Measurements from ENCODE around the gene ALPI.

ALPI gene

DNA sequence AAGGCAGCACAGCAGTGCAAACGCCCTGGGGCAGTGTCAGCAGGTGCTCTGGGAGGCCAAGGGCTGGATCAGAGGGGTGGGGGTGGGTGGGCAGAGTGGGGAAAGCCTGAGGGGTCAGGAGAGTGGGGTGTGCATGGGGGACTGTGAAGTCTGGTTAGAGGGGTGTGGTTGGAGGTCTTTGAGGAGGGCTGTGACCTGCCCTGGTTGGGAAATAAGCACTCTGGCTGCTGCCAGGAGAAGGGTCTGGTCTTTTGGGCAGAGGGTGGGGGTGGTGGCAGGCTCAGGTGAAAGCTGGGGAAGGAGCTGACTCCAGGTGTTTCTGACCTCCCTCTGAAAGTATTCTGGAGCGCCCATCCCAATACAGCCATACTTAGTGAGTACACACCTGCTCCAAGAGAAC, 4.2 kb downstream of the ALPI start:
- DNase-seq (ENCODE audit: low read depth, low spot score) = no peak

DNA sequence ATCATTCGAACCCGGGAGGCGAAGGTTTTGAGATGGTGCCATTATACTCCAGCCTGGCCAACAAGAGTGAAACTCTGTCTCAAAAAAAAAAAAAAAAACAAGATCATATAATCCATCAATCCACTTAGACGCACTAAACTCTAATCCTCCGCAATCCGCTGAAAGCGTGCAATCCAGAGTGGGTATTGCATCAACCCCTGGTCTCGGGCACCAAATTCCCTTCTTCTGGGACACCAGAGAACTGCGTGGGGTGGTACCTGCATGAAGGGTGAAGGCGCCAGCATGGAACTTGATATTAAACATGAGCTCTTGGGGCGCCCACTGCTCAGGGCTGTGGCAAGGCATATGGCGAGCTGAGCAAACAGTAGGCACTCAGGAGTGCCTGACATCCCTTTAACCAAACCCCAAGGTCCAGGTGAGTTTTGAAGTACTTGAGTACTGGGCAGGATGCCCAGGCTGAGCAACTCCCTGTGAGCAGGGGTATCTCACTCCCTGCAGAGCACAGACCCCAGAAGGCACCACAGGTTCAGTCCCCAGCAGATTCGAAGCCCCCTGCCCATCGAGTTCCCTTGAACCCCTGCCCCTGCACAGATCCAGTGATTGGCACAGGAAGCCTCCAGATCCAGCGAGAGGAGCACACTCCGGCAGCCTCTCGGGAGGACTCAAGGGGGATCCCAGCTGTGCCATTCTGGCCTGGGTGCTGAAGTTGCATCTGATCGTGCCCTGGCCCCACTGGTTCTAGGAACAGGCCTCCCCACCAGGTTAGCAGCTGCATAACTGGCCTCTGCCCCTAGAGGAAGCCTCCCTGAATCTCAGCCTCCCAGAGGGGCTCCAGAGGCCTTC, 8.0 kb downstream of the ALPI start:
- no peak for DNase-seq (ENCODE audit: low read depth, low spot score)

DNA sequence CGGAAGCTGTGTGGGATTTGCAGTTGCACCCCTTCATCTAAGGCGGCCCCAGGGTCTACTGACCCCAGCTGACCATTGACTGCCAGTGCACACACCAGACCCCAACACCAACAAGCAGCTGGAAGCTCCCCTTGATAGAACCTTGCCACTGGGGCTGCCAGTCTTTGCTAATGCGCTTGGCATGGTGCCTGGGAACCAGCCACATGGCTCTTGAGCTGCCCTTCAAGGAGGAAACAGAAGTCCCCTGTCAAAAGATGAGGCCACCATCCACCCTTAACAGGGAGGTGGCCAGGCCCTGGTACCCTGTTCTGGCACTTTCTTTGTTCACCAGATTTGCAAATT, 8.6 kb downstream of the ALPI start:
- no peak for DNase-seq (ENCODE audit: low read depth, low spot score)

DNA sequence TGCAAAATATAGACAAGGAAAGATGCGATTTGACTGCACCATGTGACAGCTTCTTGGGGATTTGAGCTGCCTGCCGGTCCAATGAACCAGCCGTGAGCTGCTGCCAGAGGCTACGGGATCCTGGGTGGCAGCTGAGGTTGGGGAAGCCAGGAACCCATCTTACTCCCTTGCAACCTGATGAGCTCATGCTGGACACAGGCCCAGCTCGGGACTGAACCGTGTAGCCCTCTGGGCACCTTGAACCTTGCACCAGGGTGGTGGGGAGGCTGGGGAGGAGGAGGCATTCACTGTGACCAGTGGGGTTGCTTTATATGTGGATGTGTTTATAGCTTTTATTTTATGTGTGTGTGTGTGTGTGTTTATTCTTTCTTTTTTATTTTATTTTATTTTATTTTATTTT, 9.1 kb downstream of the ALPI start:
- no peak for DNase-seq (ENCODE audit: low read depth, low spot score)

DNA sequence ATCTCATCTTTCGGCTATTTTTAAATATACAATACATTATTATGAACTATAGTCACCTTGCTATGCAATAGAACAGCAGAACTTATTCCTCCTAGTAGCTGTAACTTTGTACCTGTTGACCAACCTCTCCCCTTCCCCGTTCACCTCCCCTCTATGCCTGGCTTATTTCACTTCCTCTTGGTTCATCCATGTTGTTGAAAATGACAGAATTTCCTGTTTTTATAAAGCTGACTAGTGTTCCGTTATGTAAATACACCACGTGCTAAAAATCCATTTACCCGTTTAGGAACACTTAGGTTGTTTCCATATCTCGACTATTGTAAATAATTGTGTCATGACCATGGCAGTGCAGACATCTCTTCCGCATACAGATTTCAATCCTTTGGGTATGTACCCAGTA, 10.3 kb downstream of the ALPI start:
- no peak for DNase-seq (ENCODE audit: low read depth, low spot score)

DNA sequence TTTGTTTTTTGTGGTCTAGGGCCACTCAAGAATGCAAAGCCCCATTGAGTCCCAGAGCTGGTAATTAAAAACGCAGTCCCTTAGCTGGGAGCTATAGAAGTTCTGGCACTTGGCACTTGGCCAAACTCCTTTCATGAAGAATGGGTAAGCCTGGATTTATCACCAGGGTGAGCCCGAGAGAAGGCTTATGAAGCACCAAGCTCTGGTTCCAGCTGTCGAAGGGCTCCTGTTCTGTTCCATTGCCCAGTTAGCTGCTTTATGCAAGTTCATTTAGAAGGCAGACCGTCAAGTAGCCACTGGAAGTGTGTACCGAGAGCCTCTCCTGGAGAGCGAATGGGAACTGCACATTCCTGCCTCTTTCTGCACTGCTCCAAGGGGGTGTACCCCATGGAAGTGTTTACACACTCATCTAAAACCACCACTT, 17.5 kb downstream of the ALPI start:
- DNase-seq (ENCODE audit: low read depth, low spot score) = no peak

DNA sequence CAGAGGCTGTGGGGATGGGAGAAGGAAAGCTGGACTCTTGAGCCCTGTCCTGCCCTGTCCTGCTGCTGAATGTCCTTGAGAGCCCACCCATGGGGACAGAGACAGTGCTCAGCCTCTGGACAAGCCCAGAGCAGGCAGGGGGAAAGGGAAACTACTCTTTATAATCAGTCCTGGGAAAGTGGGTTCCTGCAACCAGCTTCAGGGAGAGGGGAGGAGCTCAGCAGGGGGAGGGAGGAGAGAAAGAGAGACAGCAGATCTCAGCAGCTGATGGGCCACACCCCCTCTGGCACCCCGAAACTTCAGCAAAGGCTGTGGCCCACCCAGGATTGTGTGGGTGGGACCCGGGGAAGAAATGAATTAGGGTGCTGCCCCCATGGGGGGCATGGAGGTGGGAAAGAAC, 20.1 kb downstream of the ALPI start:
- no peak for DNase-seq (ENCODE audit: low read depth, low spot score)

DNA sequence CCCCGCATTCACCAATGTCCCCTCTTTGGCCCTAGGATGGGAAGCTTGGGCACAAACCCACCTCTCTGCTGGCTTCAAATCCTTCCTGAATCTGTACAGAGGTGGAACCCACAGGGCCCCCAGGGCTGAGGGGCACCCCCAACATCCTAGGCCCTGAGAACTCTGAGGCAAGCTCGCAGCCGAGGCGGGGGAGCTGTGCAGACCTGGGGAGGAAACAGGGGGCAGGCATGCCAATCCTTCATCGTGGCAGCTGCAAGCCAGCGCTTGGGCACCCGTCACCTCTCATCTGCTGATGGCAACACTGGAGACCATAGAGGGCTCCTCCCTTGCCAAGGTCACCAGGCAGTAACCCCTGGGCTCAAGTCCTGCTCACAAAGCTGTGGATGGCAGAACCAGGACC, 20.8 kb downstream of the ALPI start:
- DNase-seq (ENCODE audit: low read depth, low spot score) = no peak

DNA sequence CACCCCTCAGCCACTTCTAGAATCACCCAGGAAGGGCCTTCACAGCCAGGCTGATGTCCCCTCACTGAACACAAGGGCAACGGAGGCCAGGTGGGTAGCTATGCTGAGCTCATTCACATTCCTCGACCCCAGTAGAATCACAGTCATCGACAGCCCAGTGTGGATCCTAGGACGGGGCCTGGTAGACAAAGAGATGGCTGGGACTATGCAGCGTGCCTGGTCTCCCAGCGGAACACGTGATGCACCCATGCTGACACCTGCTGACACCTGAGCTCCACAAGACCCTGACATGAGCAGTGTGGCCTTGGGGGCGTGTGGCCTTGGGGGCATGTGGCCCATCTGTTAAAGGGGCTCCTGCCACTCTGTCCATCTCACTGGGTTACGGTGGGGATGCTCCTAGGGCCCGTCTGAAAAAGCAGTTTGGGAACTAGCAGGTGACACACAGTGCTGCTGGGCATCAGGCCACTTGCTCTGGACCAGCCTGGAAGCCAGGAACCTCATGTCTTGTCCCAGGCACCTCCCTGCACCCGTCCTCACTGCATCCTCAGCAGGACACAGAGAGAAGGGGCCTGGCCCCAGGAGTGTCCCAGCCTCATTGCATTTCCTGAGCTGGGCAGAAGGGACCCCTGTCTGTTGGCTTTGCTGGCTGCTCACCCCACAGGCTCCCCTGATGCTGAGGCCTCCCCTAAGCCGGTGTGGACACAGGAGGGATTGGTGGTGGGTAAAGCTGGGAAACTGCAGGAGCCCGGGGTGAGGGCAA, 22.0 kb downstream of the ALPI start:
- DNase-seq (ENCODE audit: low read depth, low spot score) = no peak

DNA sequence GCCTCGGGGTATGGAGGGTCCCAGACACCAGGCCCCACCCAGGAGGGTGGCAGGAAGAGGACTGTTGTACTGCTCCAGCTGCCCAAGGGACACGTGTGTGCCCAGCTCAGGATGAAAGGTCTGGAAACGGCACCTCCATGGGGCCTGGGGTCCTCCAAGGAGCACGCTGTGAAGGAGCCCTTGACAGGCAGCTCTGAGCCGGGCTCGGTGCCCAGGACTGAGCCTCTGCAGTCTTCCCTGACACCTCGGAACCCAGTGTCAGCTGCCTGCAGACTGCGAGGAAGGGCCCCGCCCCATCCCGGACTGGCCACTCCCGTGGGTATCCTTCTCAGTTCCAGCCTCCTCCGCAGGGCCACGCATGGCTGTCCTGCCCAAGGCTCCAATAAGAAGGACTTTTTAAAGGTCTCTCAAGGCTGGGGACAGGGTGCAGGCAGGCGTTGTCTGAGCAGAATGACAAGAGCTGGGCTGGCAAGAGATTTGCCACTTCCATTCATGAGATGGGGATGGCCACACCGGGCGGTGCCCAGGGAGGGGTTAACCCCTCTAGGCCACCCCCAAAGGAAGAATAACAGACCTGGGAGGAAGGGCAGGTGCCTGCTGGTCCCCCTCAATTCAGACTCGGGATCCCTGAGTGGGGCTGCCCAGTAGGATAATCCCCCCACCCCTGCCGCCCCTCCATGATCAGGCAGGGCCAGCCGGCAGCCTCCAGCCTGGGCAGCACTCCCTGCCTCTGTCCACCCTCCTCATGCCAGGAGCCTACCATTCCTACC, 22.8 kb downstream of the ALPI start:
- no peak for DNase-seq (ENCODE audit: low read depth, low spot score)

DNA sequence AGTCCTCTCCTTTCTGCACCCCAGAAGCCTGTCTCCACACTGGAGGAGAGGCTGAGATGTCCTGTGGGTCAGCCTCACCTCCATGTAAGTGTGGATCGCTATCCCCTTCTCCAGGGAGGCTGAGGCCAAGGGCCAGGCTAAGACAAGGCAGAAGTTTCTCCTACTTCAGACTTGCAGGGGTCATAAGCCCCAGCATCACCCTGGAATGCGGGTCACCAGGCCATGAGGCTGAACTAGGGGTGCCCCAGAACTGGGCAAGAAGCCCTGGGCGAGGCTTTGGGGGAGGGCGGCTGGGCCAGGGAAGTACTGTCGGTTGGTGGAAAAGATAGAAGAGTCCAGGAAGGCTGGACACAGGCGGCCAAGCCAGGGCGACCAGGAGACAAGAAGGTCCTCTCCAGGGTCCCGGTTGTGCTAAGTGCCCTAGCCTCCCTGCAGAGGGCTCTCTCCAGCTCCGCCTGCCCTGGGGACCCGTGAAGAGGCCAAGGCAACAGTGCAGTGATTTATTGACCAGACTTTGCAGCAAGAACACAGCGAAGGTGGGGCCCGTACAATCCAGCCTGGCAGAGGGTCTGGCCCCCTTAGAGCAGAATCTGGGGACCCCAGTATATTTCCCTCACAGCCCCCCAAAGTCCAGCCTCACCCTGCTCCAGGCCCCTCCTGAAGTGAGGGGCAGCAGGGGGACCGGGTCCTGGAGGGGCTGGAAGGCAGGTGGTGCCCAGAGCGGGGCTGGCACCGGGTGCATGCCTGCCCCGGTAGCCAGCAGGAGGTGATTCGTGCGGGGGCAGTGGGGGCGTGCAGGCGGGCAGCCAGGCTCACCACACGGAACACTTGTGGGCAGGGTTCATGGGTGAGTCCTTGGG, 23.6 kb downstream of the ALPI start:
- no peak for DNase-seq (ENCODE audit: low read depth, low spot score)

DNA sequence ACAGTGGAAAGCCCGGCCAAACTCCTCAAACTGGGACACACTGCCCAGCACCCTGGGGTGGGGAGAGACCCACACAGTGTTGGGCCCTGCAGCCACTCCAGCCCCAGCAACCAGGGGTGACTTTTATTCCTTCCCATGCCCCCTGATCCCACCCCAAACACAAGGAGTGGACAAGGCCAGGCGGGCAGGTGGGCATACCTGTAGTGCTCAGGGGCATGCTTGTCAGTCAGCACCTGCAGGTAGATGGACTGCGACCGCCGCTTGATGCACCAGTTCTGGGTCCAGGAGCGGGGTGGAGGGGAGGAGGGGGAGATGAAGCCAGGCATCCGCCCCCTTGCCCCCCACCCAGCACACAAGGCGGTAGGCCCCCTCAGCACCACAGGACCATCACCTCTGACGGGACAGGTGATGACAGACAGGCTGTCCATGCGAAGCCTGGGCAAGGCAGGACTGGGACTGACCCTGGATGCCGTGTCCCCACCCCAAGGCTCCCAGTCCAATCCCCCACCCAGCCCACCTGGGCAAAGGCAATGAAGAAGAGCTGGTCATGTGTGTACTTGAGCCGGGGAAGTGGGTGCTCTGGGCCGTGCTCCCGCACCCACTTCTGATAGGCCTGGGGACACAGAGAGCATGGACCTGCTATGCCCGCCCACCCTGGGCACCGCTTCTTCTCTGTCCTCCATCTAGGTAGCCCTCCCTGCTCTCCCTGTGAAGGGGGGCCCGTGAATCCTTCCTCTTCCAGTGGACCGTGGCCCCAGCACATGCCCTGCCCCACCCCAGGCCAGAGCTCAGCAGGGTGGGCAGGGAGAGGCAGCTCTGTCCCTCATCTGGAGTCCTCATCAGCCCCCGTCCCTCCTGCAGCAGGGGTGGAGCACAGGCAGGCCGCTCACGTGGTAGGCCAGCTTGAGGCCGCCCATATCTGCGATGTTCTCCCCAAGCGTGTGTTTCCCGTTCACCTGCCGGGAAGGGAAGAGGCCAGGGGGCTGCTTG, 24.5 kb downstream of the ALPI start:
- DNase-seq (ENCODE audit: low read depth, low spot score) = no peak

DNA sequence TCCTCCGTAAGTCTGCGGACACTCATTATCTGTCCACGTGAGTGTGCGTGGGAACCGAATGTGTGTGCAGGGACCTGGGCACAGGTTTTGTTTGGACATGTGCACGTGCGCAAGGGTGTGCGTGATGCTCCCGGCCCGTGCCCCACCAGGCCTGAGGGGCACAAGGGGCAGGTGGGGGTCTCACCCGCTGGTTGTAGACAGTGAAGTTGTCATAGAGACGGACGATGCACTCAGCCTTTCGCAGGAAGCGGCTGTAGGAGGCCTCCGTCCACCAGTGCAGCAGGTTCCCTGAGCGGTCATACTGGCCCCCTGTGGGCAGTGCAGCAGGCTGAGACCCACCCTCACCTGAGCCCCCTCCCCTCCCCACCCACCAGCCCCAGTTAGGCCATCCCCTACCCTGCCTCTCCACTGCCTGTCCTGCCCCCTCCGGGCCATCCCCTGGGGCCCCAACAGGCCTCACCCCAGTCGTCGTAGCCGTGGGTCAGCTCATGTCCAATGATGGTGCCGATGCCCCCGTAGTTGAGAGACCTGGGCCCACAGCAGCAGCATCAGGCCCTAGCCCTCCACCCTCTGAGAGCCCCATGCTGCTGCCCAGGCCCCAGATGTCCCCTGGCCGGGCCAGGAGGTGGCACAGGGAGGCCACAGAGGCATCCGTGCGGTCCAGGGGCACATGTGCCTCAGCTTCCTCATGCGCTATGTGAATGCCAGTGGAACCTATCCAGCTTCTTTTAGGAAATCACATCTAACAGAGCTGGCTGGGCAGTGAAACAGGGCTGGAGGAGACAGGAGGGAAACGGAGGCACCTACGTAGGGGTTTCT, 25.6 kb downstream of the ALPI start:
- no peak for DNase-seq (ENCODE audit: low read depth, low spot score)

DNA sequence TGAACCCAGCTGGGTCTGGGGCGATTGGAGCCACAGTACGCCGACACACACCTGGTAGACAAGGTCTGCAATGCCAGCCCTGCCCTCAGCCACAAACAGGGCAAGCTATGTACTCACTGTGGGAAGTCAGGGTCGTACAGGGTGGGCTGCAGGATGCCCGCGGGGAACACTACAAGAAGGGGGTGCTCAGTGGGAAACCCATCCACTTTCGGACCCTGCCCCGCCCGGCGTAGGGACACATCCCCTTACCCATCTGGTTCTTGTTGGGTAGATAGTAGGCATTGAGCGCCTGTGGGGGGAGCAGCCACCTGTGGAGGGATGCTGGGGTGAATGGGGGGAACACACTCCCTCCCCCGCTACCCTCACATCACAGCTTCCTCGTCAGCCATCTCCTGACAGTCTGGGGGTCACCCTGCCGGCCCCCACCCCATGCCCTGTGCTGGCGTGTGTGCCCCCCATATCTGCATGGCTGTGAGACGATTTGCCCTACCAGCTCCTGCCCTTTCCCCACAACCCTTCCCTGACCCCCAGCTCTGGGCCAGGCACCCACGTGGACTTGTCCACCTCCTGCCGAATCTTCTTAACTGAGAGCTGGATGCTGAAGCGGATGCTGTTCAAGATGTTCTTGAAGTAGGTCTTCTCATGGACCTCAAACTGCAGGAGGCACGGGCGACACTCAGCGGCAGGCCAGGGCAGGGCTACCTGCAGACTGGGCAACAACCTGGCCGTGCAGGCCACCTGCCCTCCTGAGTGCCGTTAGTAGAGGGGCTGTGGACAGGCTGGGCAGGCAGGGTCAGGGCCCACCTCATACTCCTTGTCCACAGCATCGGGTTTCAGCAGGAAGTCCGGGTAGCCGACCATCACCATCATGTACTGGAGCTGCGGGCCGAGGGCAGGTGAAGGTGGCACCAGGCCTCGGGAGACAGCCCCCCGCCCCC, 26.6 kb downstream of the ALPI start:
- no peak for DNase-seq (ENCODE audit: low read depth, low spot score)

DNA sequence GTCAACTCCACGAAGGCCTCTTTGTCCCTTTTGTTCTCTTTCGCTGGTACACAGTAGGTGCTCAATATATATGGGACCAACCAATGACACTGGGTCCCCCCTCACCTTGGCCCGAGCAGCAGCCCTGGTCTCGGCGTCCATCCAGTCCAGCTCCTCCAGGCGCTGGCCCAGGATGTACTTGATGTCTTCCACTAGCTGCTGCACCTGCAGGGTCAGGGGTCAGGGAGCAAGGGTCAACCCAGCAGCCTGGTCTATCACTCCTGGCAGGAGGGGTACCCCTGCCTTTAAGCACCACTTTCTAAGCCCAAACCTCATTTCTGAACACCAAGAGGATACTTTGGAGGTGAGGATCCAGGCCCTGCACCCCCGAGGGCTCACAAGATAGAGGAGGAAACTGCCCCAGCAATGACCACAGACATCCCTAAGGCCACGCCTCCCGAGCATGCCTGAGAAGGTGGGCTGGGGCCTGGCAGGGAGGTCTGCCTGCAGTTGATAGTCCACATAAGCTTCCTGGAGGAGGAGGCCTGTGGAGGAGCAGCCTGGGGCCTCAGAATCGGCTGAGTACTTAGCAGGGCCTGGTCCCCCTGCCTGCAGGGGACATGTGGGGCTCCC, 27.5 kb downstream of the ALPI start:
- no peak for DNase-seq (ENCODE audit: low read depth, low spot score)

DNA sequence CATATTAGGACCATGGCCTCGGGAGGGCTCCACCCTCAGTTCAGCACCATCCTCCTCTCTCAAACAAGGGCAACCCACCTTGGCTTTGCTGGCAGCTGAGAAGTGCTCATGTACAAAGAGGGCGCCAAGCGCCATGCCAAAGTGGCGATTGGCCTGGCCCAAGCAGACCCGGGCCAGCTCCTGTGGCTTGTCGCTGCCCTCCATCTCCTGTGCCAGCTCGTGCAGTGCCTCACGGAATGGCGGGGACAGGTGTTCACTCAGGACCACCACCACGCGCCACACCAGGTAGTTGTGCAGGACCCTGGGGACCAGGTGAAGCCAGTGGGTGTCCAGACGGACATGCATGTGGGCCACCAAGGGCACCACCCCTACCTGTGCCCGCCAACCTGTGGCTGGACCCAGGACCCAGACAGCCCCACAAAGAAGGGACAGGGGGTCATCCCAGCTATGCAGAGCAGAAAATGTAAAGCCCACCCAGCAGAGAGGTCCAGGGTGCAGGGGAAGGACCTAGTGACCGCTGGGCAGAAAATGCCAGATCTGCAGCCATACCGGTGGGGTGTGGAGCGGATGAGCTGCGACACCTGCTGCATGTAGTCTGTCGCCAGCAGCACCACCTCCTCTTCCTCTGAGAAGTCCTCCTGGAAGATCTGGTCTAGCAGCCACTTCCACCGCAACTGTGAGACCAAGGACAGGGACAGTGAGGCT, 28.1 kb downstream of the ALPI start:
- no peak for DNase-seq (ENCODE audit: low read depth, low spot score)

DNA sequence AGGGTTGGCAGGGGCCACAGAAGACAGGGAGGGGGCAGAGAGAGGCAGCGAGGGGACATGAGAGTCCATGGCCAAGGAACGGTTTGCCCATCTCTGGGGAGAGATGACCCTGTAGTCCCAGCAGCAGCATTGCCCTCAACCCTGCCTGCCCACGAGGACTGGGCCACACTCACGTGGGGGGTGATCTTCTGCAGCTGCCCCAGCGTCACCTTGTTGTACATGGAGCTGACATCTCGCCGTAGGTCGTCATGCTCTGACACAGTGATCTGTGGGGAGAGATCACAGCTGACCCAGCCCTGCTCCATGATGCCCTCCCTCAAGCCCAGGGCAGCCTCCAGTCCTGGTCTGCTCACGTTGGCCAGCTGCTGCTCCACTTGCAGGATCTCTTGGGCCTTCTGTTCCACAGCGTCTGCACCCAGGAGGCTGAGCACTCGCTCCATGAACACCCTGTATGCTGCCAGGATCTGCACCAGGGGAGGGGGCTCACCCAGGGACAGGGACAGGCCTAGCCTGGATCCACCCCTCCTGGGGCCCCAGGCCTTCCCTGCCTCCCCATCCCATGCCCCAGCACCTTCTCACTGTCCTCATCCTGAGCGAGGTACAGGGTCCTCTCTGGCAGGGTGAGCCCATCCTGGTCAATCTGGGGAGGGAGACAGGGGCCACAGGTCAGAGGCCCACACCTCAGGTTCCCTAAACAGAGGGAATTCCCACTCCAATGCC, 28.8 kb downstream of the ALPI start:
- DNase-seq (ENCODE audit: low read depth, low spot score) = no peak
